Esophagus squamous epithelium (tissue), 4 donors: ENCODE measurements around the gene DHRS7.

Experiments used
- CTCF ChIP-seq, 6 experiments: fragments of 450-650 bp in 4 of 6; fragments of 200-600 bp in 2 of 6; sonication (generic) in 2 of 6; IDR thresholded peaks; one replicate each; pipeline ENCODE4 v1.5.1; 2016 to 2019; ENCODE audit warnings: antibody characterized with exemption in 6 of 6, mild to moderate bottlenecking in 4 of 6, moderate library complexity in 4 of 6
- POLR2A ChIP-seq, 4 donors: fragments of 450-650 bp; IDR thresholded peaks; one replicate each; pipeline ENCODE4 v1.6.1; 2017; ENCODE audit warnings: antibody characterized with exemption in 4 of 4, mild to moderate bottlenecking in 4 of 4, moderate library complexity in 3 of 4

DNA sequence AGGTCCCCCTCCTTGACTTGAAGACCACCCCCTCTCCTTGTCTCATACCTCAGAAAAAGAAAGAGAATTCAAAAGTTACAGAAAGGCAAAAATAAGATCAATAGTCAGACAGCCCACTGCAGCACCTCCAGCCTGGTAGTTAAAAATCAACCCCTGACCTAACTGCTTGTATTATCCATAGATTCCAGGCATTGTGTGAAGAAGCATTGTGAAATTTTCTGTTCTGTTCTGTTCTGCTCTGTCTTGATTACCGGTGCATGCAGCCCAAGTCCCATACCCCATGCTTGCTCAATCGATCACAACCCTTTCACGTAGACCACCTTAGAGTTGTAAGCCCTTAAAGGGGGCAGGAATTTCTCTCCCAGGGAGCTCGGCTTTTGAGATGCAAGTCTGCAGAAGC is 5.8 kb upstream of the DHRS7 start:
- no peak for TF ChIP-seq CTCF (IDR thresholded peaks at IDR 0.05)
- TF ChIP-seq POLR2A (IDR thresholded peaks at IDR 0.05) = no peak
